ENCODE data around the gene ACE2. TPM values are rescaled to one million over a fixed set of nuclear protein-coding genes. Genes with fewer than 3 reads are reported as not detected.
A peak's percentile ranks its signal among the peaks of the same experiment; 100 is the strongest.

Gene ACE2
- total RNA-seq, 2 donors from 2014 or later = 0.33 to 2.7 TPM

GRCh38 chrX:15523088-15523487 is 77.7 kb downstream of the ACE2 start:
- Histone ChIP-seq H3K9me3 (ENCODE audit: control insufficient read depth, low read length) (no peaks in the 10 kb centered on the region), H3K27ac (ENCODE audit: low read depth, low read length) (no peak overlapping the region), H3K36me3 (ENCODE audit: control insufficient read depth, insufficient read depth, low read length) (no peaks in the 10 kb centered on the region), H3K9ac (ENCODE audit: extremely low read depth, low read length, poor library complexity, severe bottlenecking) (no peak overlapping the region), H3K27me3 (ENCODE audit: control insufficient read depth, insufficient read depth, low read length, poor library complexity, severe bottlenecking) (no peaks in the 10 kb centered on the region), H3K4me1 (ENCODE audit: control insufficient read depth, insufficient read depth, low read length) (no peaks in the 10 kb centered on the region), H3K4me3 (ENCODE audit: low read length) (no peak overlapping the region)
- no peaks in the 10 kb centered on the region for H3K36me3 Mint-ChIP-seq (ENCODE audit: low read depth)
- DNase-seq = no peak
- no peak overlapping the region for H3K4me3 Mint-ChIP-seq
- TF ChIP-seq, protein P1, sequence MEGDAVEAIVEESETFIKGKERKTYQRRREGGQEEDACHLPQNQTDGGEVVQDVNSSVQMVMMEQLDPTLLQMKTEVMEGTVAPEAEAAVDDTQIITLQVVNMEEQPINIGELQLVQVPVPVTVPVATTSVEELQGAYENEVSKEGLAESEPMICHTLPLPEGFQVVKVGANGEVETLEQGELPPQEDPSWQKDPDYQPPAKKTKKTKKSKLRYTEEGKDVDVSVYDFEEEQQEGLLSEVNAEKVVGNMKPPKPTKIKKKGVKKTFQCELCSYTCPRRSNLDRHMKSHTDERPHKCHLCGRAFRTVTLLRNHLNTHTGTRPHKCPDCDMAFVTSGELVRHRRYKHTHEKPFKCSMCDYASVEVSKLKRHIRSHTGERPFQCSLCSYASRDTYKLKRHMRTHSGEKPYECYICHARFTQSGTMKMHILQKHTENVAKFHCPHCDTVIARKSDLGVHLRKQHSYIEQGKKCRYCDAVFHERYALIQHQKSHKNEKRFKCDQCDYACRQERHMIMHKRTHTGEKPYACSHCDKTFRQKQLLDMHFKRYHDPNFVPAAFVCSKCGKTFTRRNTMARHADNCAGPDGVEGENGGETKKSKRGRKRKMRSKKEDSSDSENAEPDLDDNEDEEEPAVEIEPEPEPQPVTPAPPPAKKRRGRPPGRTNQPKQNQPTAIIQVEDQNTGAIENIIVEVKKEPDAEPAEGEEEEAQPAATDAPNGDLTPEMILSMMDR (conservative IDR thresholded peaks at IDR 0.05) = no peak
- peaks cover 6% of the 10 kb centered on the region for H3K27me3 Mint-ChIP-seq (ENCODE audit: insufficient read depth)
- no peaks in the 10 kb centered on the region for H3K4me1 Mint-ChIP-seq
- no peak overlapping the region for H3K27ac Mint-ChIP-seq
- no peaks in the 10 kb centered on the region for H3K9me3 Mint-ChIP-seq

DNA sequence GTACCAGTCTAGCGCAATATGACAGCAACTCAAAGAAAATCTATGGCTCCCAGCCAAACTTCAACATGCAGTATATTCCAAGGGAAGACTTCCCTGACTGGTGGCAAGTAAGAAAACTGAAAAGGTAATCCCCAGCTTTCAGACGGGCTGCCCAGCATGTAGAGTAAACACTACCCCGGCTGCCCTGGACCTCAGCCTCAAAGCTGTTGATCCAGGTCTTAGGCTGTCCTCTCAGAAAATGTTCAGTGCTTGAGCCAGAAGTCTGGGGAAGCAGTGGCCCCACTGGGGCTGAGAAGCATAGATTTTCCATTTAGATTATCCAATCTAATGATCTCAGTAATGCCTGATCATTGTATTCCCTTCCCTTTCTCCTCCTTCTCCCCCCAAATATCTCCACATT is 78.3 kb downstream of the ACE2 start:
- Histone ChIP-seq H3K27me3 (ENCODE audit: control insufficient read depth, insufficient read depth, low read length, poor library complexity, severe bottlenecking) (no peaks in the 10 kb centered on the region), H3K9me3 (ENCODE audit: control insufficient read depth, low read length) (no peaks in the 10 kb centered on the region), H3K4me1 (ENCODE audit: control insufficient read depth, insufficient read depth, low read length) (no peaks in the 10 kb centered on the region), H3K36me3 (ENCODE audit: control insufficient read depth, insufficient read depth, low read length) (no peaks in the 10 kb centered on the region), H3K4me3 (ENCODE audit: low read length) (no peak overlapping the region), H3K9ac (ENCODE audit: extremely low read depth, low read length, poor library complexity, severe bottlenecking) (no peak overlapping the region), H3K27ac (ENCODE audit: low read depth, low read length) (no peak overlapping the region)
- Mint-ChIP-seq H3K9me3 (no peaks in the 10 kb centered on the region), H3K36me3 (ENCODE audit: low read depth) (no peaks in the 10 kb centered on the region), H3K27ac (no peak overlapping the region), H3K27me3 (ENCODE audit: insufficient read depth) (peaks cover 6% of the 10 kb centered on the region), H3K4me1 (no peaks in the 10 kb centered on the region), H3K4me3 (no peak overlapping the region)
- DNase-seq = no peak
- WGBS, 2 experiments (ENCODE audit: insufficient coverage in 1 of 2, insufficient read length in 1 of 2) = 80 to 88% methylated on average over 1 to 3 of the region's 3 CpGs
- TF ChIP-seq, protein P1 (conservative IDR thresholded peaks at IDR 0.05) = no peak

DNA sequence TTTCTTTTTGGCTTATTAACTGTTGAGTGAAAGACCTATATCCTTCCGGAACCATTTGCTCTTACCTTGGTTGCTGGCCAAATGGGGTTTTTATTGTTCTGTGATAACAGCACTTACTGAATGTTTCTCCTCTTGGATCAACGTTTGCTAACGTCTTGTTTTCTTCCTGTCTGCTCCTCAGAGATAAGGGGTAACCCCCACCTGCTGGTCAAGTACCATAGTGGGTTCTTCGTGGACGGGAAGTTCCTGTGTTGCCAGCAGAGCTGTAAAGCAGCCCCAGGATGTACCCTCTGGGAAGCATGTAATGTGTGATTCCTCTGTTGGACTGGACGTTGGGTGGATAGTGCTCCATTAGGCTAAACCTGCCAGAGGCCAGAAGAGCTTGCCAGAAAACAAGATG is 84.8 kb downstream of the ACE2 start:
- Mint-ChIP-seq H3K27ac (no peak overlapping the region), H3K36me3 (ENCODE audit: low read depth) (no peaks in the 10 kb centered on the region), H3K27me3 (ENCODE audit: insufficient read depth) (no peaks in the 10 kb centered on the region), H3K4me1 (peaks cover 6% of the 10 kb centered on the region), H3K4me3 (no peak overlapping the region), H3K9me3 (no peaks in the 10 kb centered on the region)
- Histone ChIP-seq H3K27me3 (ENCODE audit: control insufficient read depth, insufficient read depth, low read length, poor library complexity, severe bottlenecking) (no peaks in the 10 kb centered on the region), H3K27ac (ENCODE audit: low read depth, low read length) (no peak overlapping the region), H3K36me3 (ENCODE audit: control insufficient read depth, insufficient read depth, low read length) (no peaks in the 10 kb centered on the region), H3K9me3 (ENCODE audit: control insufficient read depth, low read length) (no peaks in the 10 kb centered on the region), H3K9ac (ENCODE audit: extremely low read depth, low read length, poor library complexity, severe bottlenecking) (no peak overlapping the region), H3K4me3 (ENCODE audit: low read length) (no peak overlapping the region), H3K4me1 (ENCODE audit: control insufficient read depth, insufficient read depth, low read length) (no peaks in the 10 kb centered on the region)
- TF ChIP-seq, protein P1 (conservative IDR thresholded peaks at IDR 0.05) = peak; percentile 40
- peak; percentile 53 for DNase-seq
- WGBS, 2 experiments (ENCODE audit: insufficient coverage in 1 of 2, insufficient read length in 1 of 2) = 73 to 80% methylated on average over 1 to 6 of the region's 6 CpGs
